GM23338 (cell line): ENCODE measurements around the gene WDR19.

ENCODE experiments used
- CREB1 ChIP-seq: fragments of 250-450 bp; sonication (Bioruptor Pico); IDR thresholded peaks from 2 replicates; pipeline ENCODE4 v1.5.0; 2020; ENCODE audit warnings: low read depth, mild to moderate bottlenecking, moderate library complexity
- CTCF ChIP-seq, 2 experiments: fragments of 200-600 bp in 1 of 2; sonication (generic) in 1 of 2; conservative IDR thresholded peaks; 2 replicates each; pipeline versions ENCODE4 v1.5.1 to v1.6.1; 2016 to 2017; ENCODE audit warnings: antibody characterized with exemption in 2 of 2, low read depth in 2 of 2, mild to moderate bottlenecking in 2 of 2, moderate library complexity in 1 of 2
- ETS1 ChIP-seq: IDR thresholded peaks from 2 replicates; pipeline ENCODE4 v1.6.1; 2016; ENCODE audit warnings: antibody characterized with exemption
- EZH2 ChIP-seq: fragments of 200-600 bp; sonication (generic); IDR thresholded peaks from one replicate; pipeline ENCODE4 v1.8.0; 2017; ENCODE audit warnings: antibody characterized with exemption, mild to moderate bottlenecking, low read depth; ENCODE audit not compliant: unreplicated experiment
- EZH2phosphoT487 ChIP-seq: fragments of 200-600 bp; sonication (generic); IDR thresholded peaks from one replicate; pipeline ENCODE4 v1.8.1; 2018; ENCODE audit warnings: antibody characterized with exemption; ENCODE audit not compliant: unreplicated experiment
- POLR2AphosphoS5 ChIP-seq: IDR thresholded peaks from 2 replicates; pipeline ENCODE4 v1.6.1; 2016; ENCODE audit warnings: antibody characterized with exemption, low read depth
- REST ChIP-seq: IDR thresholded peaks from one replicate; pipeline ENCODE4 v1.6.1; 2018; ENCODE audit warnings: antibody characterized with exemption; ENCODE audit not compliant: unreplicated experiment
- ZNF331 ChIP-seq: fragments of 250-450 bp; sonication (Bioruptor Pico); IDR thresholded peaks from 2 replicates; pipeline ENCODE4 v1.5.0; 2020; ENCODE audit warnings: low read depth, mild to moderate bottlenecking, moderate library complexity

- TF ChIP-seq CTCF (conservative IDR thresholded peaks at IDR 0.05; ENCODE audit: low read depth in 2 of 2): no peak
- TF ChIP-seq EZH2phosphoT487: no peak
- no peak for TF ChIP-seq POLR2AphosphoS5
- TF ChIP-seq EZH2: no peak
- no peak for TF ChIP-seq REST
- TF ChIP-seq ETS1: no peak
- no peak for TF ChIP-seq CREB1 (CRISPR knock-in tag)
- no peak for TF ChIP-seq ZNF331 (CRISPR knock-in tag)
Measured at GRCh38 chr4:39320381-39321115, 138.2 kb downstream of the WDR19 start.
